Spleen (tissue), 7 donors: ENCODE measurements around the gene PDE2A.

Source experiments
- CTCF ChIP-seq, 11 experiments: fragments of 200-600 bp in 7 of 11; fragments of 450-650 bp in 4 of 11; sonication (generic) in 4 of 11; IDR thresholded peaks in 8 of 11; conservative IDR thresholded peaks in 3 of 11; 1 replicate in 7 of 11; 2 replicates in 4 of 11; pipeline versions ENCODE4 v1.4.0 to v1.8.0; 2016 to 2021; ENCODE audit warnings: antibody characterized with exemption in 11 of 11, inconsistent platforms in 4 of 11, mild to moderate bottlenecking in 1 of 11
- POLR2A ChIP-seq, 3 donors: fragments of 450-650 bp; IDR thresholded peaks; one replicate each; pipeline ENCODE4 v1.5.1; 2017; ENCODE audit warnings: antibody characterized with exemption in 3 of 3, mild to moderate bottlenecking in 1 of 3
- POLR2AphosphoS5 ChIP-seq, 3 donors: sonication (generic); formaldehyde crosslinking; IDR thresholded peaks; one replicate each; pipeline ENCODE4 v1.5.1; 2017; ENCODE audit warnings: antibody characterized with exemption in 3 of 3
- donor health status: DM: no; HTN: no; CAD: no; lungs with moderate emphysema.
- donor health status: DM: no; HTN: no; CAD: no.
- donor health status: DM: no; HTN: no; CAD: no.

- TF ChIP-seq CTCF (IDR thresholded peaks at IDR 0.05 in 8 of 11, conservative IDR thresholded peaks at IDR 0.05 in 3 of 11) (no peak), POLR2AphosphoS5 (IDR thresholded peaks at IDR 0.05) (peak in 1 of 3 donors; percentile 7), POLR2A (IDR thresholded peaks at IDR 0.05) (no peak)
These were observed 95.0 kb downstream of the PDE2A start for GRCh38 chr11:72578991-72579815.
